HFFc6 (cell line): ENCODE results near the gene ICAM1. TPM values are rescaled to one million over a fixed set of nuclear protein-coding genes. Genes with fewer than 3 reads are reported as not detected.

ENCODE experiments used
- DNase-seq: peaks from one replicate; pipeline ENCODE4 v3.0.0-alpha.2; 2018
- H3K27ac Mint-ChIP-seq: 2 replicates; pipeline ENCODE4 v1.8.0; 2020; ENCODE audit warnings: mild to moderate bottlenecking, mixed read lengths
- H3K27me3 Mint-ChIP-seq: 2 replicates; pipeline ENCODE4 v1.8.0; 2021; ENCODE audit warnings: mild to moderate bottlenecking, moderate library complexity, mixed read lengths; ENCODE audit not compliant: insufficient read depth
- H3K36me3 Mint-ChIP-seq: 2 replicates; pipeline ENCODE4 v1.8.0; 2021; ENCODE audit warnings: low read depth, mixed read lengths
- H3K4me1 Mint-ChIP-seq: 2 replicates; pipeline ENCODE4 v1.8.0; 2020; ENCODE audit warnings: low read depth, mixed read lengths
- H3K4me3 Mint-ChIP-seq: 2 replicates; pipeline ENCODE4 v1.8.0; 2020; ENCODE audit warnings: mild to moderate bottlenecking, moderate library complexity, mixed read lengths
- H3K9me3 Mint-ChIP-seq: 2 replicates; pipeline ENCODE4 v1.8.0; 2020; ENCODE audit warnings: mild to moderate bottlenecking, mixed read lengths
- CTCF ChIP-seq: fragments of 200-600 bp; sonication (generic); IDR thresholded peaks from 2 replicates; pipeline ENCODE4 v1.5.0; 2021; ENCODE audit warnings: antibody characterized with exemption, mild to moderate bottlenecking
- total RNA-seq, 6 experiments: library from RNA; stranded (reverse); fragmentation: NEBNext Ultra II Directional; extraction: Animal tissue kit (Norgen Biotek cat#: 25700); gene quantifications; 2 replicates in 1 of 6; 3 replicates in 5 of 6; pipeline ENCODE4 v1.2.3, GENCODE V29; 2021

The ICAM1 gene
- total RNA-seq, 6 experiments from 2014 or later = 5.0 to 10.1 (median 8.5) TPM

GRCh38 chr19:10295305-10295846, 24.5 kb downstream of the ICAM1 start:
- DNase-seq = no peak
- H3K4me3 Mint-ChIP-seq = no peak overlapping the region
- H3K27ac Mint-ChIP-seq = no peak overlapping the region
- H3K9me3 Mint-ChIP-seq = no peaks in the 10 kb centered on the region; the same call in 1 of the 2 replicates
- peaks cover 14% of the 10 kb centered on the region for H3K4me1 Mint-ChIP-seq
- H3K27me3 Mint-ChIP-seq = peaks cover 5% of the 10 kb centered on the region
- peak; percentile 18; the same call in 1 of the 2 replicates for TF ChIP-seq CTCF
- H3K36me3 Mint-ChIP-seq = peaks cover 10% of the 10 kb centered on the region

DNA sequence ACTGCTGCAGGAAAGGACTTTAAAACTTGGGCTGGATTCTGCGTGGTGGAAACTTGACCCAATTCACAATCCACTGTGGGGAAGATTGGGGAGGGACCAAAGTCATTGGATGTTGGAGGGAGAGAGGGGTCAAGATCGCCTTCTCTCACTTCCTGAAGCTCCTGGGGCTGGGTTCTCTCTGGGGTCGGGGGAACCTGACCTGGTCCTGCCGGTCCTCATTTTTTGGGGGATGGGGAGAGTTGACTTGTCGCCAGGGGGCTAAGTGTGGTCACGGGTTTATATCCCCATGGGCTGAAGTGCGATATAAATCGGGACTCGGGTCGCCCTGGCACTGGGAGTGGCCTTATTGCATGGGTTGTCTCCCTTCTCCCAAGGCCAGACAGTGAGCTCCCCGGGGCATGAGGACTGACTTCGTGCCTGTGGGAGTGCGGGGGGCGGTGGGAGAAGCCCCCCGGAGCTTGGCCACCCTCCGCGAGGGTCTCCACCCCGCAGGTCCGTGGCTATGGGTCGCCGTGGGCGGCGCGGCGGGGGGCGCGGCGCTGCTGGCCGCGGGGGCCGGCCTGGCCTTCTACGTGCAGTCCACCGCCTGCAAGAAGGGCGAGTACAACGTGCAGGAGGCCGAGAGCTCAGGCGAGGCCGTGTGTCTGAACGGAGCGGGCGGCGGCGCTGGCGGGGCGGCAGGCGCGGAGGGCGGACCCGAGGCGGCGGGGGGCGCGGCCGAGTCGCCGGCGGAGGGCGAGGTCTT, 25.1 kb downstream of the ICAM1 start:
- DNase-seq = no peak
- H3K27me3 Mint-ChIP-seq = peaks cover 2% of the 10 kb centered on the region; the same call in 1 of the 2 replicates
- H3K27ac Mint-ChIP-seq = no peak overlapping the region
- H3K4me1 Mint-ChIP-seq = peaks cover 7% of the 10 kb centered on the region
- H3K36me3 Mint-ChIP-seq = peaks cover 10% of the 10 kb centered on the region
- H3K9me3 Mint-ChIP-seq = no peaks in the 10 kb centered on the region; the same call in 1 of the 2 replicates
- TF ChIP-seq CTCF = no peak
- H3K4me3 Mint-ChIP-seq = no peak overlapping the region; the same call in 1 of the 2 replicates

- Mint-ChIP-seq H3K27ac (no peak overlapping the region), H3K27me3 (no peaks in the 10 kb centered on the region), H3K4me3 (no peak overlapping the region), H3K36me3 (no peaks in the 10 kb centered on the region), H3K9me3 (no peaks in the 10 kb centered on the region), H3K4me1 (peaks cover 20% of the 10 kb centered on the region)
- no peak for TF ChIP-seq CTCF
- DNase-seq = no peak
Observed at GRCh38 chr19:10299545-10300458, 28.9 kb downstream of the ICAM1 start.

DNA sequence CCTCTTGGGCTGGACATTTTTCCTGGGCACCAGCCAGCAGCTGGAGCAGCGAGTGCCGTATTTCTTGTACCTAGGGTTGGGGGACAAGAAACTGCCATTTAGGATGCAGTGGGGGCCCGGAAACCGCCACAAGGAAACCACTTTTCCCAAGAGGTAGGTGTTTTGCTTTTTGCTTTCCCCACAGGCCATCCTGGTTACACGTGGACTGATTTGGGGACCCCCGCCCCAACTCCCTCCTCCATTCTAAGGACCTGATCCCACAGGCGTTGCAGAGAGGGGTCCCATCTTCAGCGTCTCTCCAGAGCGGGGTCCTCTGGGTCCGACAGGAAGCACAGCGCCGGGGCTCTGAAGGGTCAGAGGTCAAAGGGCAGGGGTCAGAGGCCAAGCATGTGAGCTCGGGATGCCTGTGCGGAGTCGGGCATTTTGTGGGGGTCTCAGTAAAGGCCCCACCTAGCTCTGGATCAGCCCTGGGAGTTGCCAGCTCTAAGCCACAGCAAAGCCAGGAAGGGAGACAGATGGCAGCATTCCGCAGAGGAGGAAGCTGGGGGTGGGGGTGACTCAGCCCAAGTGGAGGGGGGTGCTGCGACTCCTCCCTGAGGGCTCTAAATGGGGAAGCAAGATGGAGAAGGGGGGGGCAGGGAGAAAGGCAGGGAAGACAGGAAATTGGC, 34.4 kb downstream of the ICAM1 start:
- peaks cover 31% of the 10 kb centered on the region for H3K4me1 Mint-ChIP-seq
- H3K27ac Mint-ChIP-seq = peak overlapping the region; percentile 84
- TF ChIP-seq CTCF = no peak
- H3K36me3 Mint-ChIP-seq = peaks cover 3% of the 10 kb centered on the region; the same call in 1 of the 2 replicates
- DNase-seq = peak; percentile 45
- no peaks in the 10 kb centered on the region for H3K27me3 Mint-ChIP-seq
- peak overlapping the region; percentile 45 for H3K4me3 Mint-ChIP-seq
- H3K9me3 Mint-ChIP-seq = no peaks in the 10 kb centered on the region

DNA sequence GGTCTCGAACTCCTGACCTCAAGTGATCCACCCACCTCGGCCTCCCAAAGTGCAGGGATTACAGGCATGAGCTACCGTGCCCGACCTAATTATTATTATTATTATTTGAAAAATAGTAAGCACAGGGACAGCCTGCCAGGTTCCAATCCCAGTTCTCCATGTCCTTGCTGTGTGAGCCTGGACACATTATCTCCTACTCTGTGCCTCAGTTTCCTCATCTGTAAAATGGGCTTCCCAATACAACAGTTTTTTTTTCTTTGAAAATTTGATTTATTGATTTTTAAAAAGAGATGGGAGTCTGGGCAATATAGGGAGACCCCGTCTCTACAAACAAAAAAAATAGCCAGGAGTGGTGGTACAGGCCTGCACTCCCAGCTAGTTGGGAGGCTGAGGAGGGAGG, 35.4 kb downstream of the ICAM1 start:
- TF ChIP-seq CTCF = no peak
- no peak overlapping the region for H3K4me3 Mint-ChIP-seq
- DNase-seq = no peak
- H3K27ac Mint-ChIP-seq = no peak overlapping the region
- peaks cover 31% of the 10 kb centered on the region for H3K4me1 Mint-ChIP-seq
- H3K9me3 Mint-ChIP-seq = no peaks in the 10 kb centered on the region
- peaks cover 3% of the 10 kb centered on the region; the same call in 1 of the 2 replicates for H3K36me3 Mint-ChIP-seq
- H3K27me3 Mint-ChIP-seq = no peaks in the 10 kb centered on the region
